Measurements from ENCODE around the gene CUL7.

GRCh38 chr6:43052842-43053544, 658 bp downstream of the CUL7 start:
- TF ChIP-seq CHD2 (IDR thresholded peaks at IDR 0.05; ENCODE audit: low read depth, low read length) (no peak), EWSR1 (IDR thresholded peaks at IDR 0.05; ENCODE audit: borderline replicate concordance, low read depth, partially characterized antibody) (no peak), CBX2 (IDR thresholded peaks at IDR 0.05; ENCODE audit: insufficient read depth, low read length, poor library complexity, severe bottlenecking) (no peak)
